B cell (primary cell): ENCODE results near the gene CAPG.

Source experiments
- EZH2 ChIP-seq: IDR thresholded peaks from 2 replicates; pipeline ENCODE4 v1.6.1; 2012; ENCODE audit warnings: borderline replicate concordance, low read depth, mild to moderate bottlenecking, moderate library complexity, low read length; ENCODE audit not compliant: insufficient read depth, poor library complexity, severe bottlenecking
- TF ChIP-seq, protein P1 (sequence below): fragments of 200-600 bp; IDR thresholded peaks from one replicate; pipeline ENCODE4 v1.8.0; 2022; ENCODE audit warnings: antibody characterized with exemption, mild to moderate bottlenecking

DNA sequence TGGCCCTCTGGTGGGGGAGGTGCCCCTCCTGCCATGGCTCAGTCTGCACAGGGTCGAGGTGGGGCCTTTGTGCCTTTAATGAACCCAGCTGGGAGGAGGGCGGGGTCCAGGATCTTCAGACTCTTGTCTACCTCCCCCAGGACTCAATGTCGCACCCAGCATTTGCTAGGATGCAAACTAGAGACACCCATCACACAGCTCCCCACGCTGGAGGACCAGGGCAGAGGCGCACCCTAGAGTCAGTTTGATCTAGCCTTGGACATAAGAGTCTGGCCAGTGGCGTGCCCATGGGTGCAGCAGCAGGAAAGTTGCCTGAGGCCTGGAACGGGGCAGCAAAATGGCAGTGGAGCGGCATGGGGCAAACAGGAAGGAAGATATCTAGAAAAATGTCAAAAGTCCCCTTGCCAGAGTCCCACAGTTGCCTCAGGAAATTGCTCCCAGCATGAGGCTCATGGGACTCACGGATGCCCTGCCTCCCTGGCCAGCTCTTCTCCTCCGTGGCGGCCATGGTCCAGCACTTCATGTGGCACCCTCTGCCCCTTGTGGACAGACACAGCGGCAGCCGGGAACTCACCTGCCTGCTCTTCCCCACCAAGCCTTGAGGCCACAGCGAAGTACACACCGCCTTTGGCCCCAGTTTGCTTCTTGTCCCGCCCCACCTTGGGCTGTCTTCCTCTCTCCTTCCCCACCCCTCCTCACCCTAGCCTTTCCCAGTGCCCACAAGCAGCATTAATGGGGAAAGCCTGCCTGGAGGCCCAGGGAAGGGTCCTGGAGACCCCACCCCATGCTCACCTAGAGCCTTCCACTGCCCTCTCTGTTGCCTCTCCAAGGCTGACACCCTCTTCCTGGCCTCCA, 26.0 kb upstream of the CAPG start:
- TF ChIP-seq, protein P1, sequence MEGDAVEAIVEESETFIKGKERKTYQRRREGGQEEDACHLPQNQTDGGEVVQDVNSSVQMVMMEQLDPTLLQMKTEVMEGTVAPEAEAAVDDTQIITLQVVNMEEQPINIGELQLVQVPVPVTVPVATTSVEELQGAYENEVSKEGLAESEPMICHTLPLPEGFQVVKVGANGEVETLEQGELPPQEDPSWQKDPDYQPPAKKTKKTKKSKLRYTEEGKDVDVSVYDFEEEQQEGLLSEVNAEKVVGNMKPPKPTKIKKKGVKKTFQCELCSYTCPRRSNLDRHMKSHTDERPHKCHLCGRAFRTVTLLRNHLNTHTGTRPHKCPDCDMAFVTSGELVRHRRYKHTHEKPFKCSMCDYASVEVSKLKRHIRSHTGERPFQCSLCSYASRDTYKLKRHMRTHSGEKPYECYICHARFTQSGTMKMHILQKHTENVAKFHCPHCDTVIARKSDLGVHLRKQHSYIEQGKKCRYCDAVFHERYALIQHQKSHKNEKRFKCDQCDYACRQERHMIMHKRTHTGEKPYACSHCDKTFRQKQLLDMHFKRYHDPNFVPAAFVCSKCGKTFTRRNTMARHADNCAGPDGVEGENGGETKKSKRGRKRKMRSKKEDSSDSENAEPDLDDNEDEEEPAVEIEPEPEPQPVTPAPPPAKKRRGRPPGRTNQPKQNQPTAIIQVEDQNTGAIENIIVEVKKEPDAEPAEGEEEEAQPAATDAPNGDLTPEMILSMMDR, result no peak
- no peak for TF ChIP-seq EZH2
